Suprapubic skin (tissue), 4 donors: ENCODE results near the gene RBMS1.

ENCODE experiments used
- EP300 ChIP-seq: sonication (generic); formaldehyde crosslinking; IDR thresholded peaks from one replicate; pipeline ENCODE4 v1.6.1; 2017; ENCODE audit warnings: antibody characterized with exemption
- POLR2A ChIP-seq, 2 donors: fragments of 450-650 bp; IDR thresholded peaks; one replicate each; pipeline ENCODE4 v1.6.1; 2017; ENCODE audit warnings: antibody characterized with exemption in 2 of 2, mild to moderate bottlenecking in 2 of 2, moderate library complexity in 2 of 2
- POLR2AphosphoS5 ChIP-seq, 3 donors: sonication (generic); formaldehyde crosslinking; IDR thresholded peaks; one replicate each; pipeline ENCODE4 v1.6.1; 2017; ENCODE audit warnings: antibody characterized with exemption in 3 of 3
- TF ChIP-seq, protein P1 (sequence below), 2 donors: fragments of 200-600 bp in 1 of 2; fragments of 450-650 bp in 1 of 2; sonication (generic) in 1 of 2; IDR thresholded peaks; one replicate each; pipeline ENCODE4 v1.5.1; 2016 to 2019; ENCODE audit warnings: antibody characterized with exemption in 2 of 2, mild to moderate bottlenecking in 1 of 2, moderate library complexity in 1 of 2

- TF ChIP-seq POLR2AphosphoS5 (IDR thresholded peaks at IDR 0.05): no peak
- TF ChIP-seq, protein P1, sequence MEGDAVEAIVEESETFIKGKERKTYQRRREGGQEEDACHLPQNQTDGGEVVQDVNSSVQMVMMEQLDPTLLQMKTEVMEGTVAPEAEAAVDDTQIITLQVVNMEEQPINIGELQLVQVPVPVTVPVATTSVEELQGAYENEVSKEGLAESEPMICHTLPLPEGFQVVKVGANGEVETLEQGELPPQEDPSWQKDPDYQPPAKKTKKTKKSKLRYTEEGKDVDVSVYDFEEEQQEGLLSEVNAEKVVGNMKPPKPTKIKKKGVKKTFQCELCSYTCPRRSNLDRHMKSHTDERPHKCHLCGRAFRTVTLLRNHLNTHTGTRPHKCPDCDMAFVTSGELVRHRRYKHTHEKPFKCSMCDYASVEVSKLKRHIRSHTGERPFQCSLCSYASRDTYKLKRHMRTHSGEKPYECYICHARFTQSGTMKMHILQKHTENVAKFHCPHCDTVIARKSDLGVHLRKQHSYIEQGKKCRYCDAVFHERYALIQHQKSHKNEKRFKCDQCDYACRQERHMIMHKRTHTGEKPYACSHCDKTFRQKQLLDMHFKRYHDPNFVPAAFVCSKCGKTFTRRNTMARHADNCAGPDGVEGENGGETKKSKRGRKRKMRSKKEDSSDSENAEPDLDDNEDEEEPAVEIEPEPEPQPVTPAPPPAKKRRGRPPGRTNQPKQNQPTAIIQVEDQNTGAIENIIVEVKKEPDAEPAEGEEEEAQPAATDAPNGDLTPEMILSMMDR (IDR thresholded peaks at IDR 0.05): no peak
- no peak for TF ChIP-seq EP300
- TF ChIP-seq POLR2A (IDR thresholded peaks at IDR 0.05): no peak
Measured at GRCh38 chr2:160397530-160397865, 96.1 kb downstream of the RBMS1 start.
